Neuronal stem cell (in vitro differentiated cells): ENCODE results near the gene B3GALT6.

Experiments used
- DNase-seq: peaks from one replicate; pipeline ENCODE4 v3.0.0-alpha.2; 2013; ENCODE audit warnings: low spot score
- H2AFZ ChIP-seq: one replicate; pipeline ENCODE4 v1.6.1; 2013; ENCODE audit warnings: mild to moderate bottlenecking, low read length, inconsistent platforms
- H2AK5ac ChIP-seq: 2 replicates; pipeline ENCODE4 v1.6.1; 2013; ENCODE audit warnings: low read depth, mild to moderate bottlenecking, inconsistent platforms, low read length, moderate library complexity, mixed read lengths
- H2BK120ac ChIP-seq: 2 replicates; pipeline ENCODE4 v1.6.1; 2013; ENCODE audit warnings: low read depth, mild to moderate bottlenecking, inconsistent platforms, low read length, moderate library complexity, mixed read lengths
- H2BK12ac ChIP-seq: one replicate; pipeline ENCODE4 v1.6.1; 2013; ENCODE audit warnings: low read length, inconsistent platforms
- H2BK15ac ChIP-seq: 2 replicates; pipeline ENCODE4 v1.6.1; 2013; ENCODE audit warnings: mild to moderate bottlenecking, low read length, inconsistent platforms, mixed read lengths
- H2BK5ac ChIP-seq: one replicate; pipeline ENCODE4 v1.6.1; 2013; ENCODE audit warnings: inconsistent platforms, mild to moderate bottlenecking, low read length, moderate library complexity
- H3K14ac ChIP-seq: one replicate; pipeline ENCODE4 v1.6.1; 2013; ENCODE audit warnings: low read length, inconsistent platforms
- H3K18ac ChIP-seq: 2 replicates; pipeline ENCODE4 v1.6.1; 2013; ENCODE audit warnings: low read length, inconsistent platforms
- H3K23ac ChIP-seq: 2 replicates; pipeline ENCODE4 v1.6.1; 2013; ENCODE audit warnings: low read depth, mild to moderate bottlenecking, mixed read lengths, low read length, inconsistent platforms; ENCODE audit not compliant: poor library complexity
- H3K27ac ChIP-seq: replicated peaks from 3 replicates; pipeline ENCODE4 v1.5.1; 2013; ENCODE audit warnings: low read length, inconsistent platforms
- H3K27me3 ChIP-seq, 3 experiments: 2 replicates each; pipeline ENCODE4 v1.6.1; 2013; ENCODE audit warnings: low read length in 3 of 3, mild to moderate bottlenecking in 2 of 3, inconsistent platforms in 1 of 3, low read depth in 1 of 3, mixed read lengths in 1 of 3, moderate library complexity in 1 of 3; ENCODE audit not compliant: control insufficient read depth in 3 of 3, insufficient read depth in 3 of 3
- H3K36me3 ChIP-seq, 2 donors: replicated peaks in 1 of 2; 2 replicates each; pipeline ENCODE4 v1.6.1; 2013; ENCODE audit warnings: low read length in 2 of 2; ENCODE audit not compliant: control insufficient read depth in 2 of 2, insufficient read depth in 2 of 2
- H3K4ac ChIP-seq: 2 replicates; pipeline ENCODE4 v1.6.1; 2013; ENCODE audit warnings: inconsistent platforms, mild to moderate bottlenecking, low read length, moderate library complexity
- H3K4me1 ChIP-seq, 2 donors: 1 replicate in 1 of 2; 2 replicates in 1 of 2; pipeline ENCODE4 v1.6.1; 2013; ENCODE audit warnings: low read length in 2 of 2, low read depth in 1 of 2; ENCODE audit not compliant: control insufficient read depth in 2 of 2, insufficient read depth in 1 of 2
- H3K4me2 ChIP-seq: one replicate; pipeline ENCODE4 v1.6.1; 2013; ENCODE audit warnings: mild to moderate bottlenecking, low read length, inconsistent platforms; ENCODE audit not compliant: insufficient read depth, poor library complexity, severe bottlenecking
- H3K4me3 ChIP-seq, 2 donors: 2 replicates each; pipeline ENCODE4 v1.5.1; 2013; ENCODE audit warnings: low read length in 2 of 2, mild to moderate bottlenecking in 2 of 2, inconsistent platforms in 1 of 2, moderate library complexity in 1 of 2
- H3K79me1 ChIP-seq: one replicate; pipeline ENCODE4 v1.6.1; 2013; ENCODE audit warnings: low read depth, mild to moderate bottlenecking, inconsistent platforms, low read length, moderate library complexity
- H3K9ac ChIP-seq: one replicate; pipeline ENCODE4 v1.6.1; 2013; ENCODE audit warnings: mild to moderate bottlenecking, low read depth, low read length, inconsistent platforms; ENCODE audit not compliant: poor library complexity
- H3K9me3 ChIP-seq, 2 donors: replicated peaks in 1 of 2; 2 replicates each; pipeline versions ENCODE3 to v1.6.1; 2013; ENCODE audit warnings: low read length in 2 of 2, mild to moderate bottlenecking in 2 of 2, inconsistent platforms in 1 of 2, low read depth in 1 of 2, mixed read lengths in 1 of 2, moderate library complexity in 1 of 2; ENCODE audit not compliant: control insufficient read depth in 2 of 2, insufficient read depth in 1 of 2
- H4K8ac ChIP-seq: one replicate; pipeline ENCODE4 v1.6.1; 2013; ENCODE audit warnings: low read depth, mild to moderate bottlenecking, inconsistent platforms, low read length, moderate library complexity
- H4K91ac ChIP-seq: one replicate; pipeline ENCODE4 v1.6.1; 2013; ENCODE audit warnings: low read length, low read depth, mild to moderate bottlenecking, inconsistent platforms; ENCODE audit not compliant: poor library complexity
- WGBS, 2 donors: extraction: QIAGEN DNeasy Blood & Tissue Kit; methylation state at CpG; one replicate each; pipeline ENCODE4 v1.1.7; 2013; ENCODE audit warnings: missing lambda C conversion rate in 2 of 2, mixed read lengths in 1 of 2; ENCODE audit not compliant: insufficient read length in 2 of 2, insufficient replicate concordance in 1 of 2; ENCODE audit errors: extremely low coverage in 2 of 2; 5-methylcytosine and 5-hydroxymethylcytosine counted together

Gene B3GALT6

GRCh38 chr1:1268284-1268682 is 36.2 kb downstream of the B3GALT6 start:
- H3K4me3 ChIP-seq: no peak overlapping the region
- no peak overlapping the region for H4K91ac ChIP-seq
- no peak overlapping the region for H2BK15ac ChIP-seq
- H3K23ac ChIP-seq: no peak overlapping the region
- H3K9ac ChIP-seq: no peak overlapping the region
- H2BK5ac ChIP-seq: peak overlapping the region; percentile 87
- no peak overlapping the region for H2BK120ac ChIP-seq
- H2BK12ac ChIP-seq: no peak overlapping the region
- H3K4ac ChIP-seq: no peak overlapping the region
- no peak overlapping the region for H3K27ac ChIP-seq
- DNase-seq: no peak
- peaks cover 29% of the 10 kb centered on the region for H3K79me1 ChIP-seq
- H3K9me3 ChIP-seq: peaks cover 0 to 2% of the 10 kb centered on the region in 2 donors
- no peak overlapping the region for H3K18ac ChIP-seq
- no peak overlapping the region for H2AFZ ChIP-seq
- no peaks in the 10 kb centered on the region for H3K27me3 ChIP-seq
- H3K36me3 ChIP-seq: peaks cover 28 to 80% of the 10 kb centered on the region in 2 donors
- no CpG with 5 or more reads among the region's 13 CpGs for WGBS, 2 donors
- H4K8ac ChIP-seq: no peak overlapping the region
- no peak overlapping the region for H3K4me2 ChIP-seq
- no peak overlapping the region for H2AK5ac ChIP-seq
- no peak overlapping the region for H3K14ac ChIP-seq
- peaks cover 9 to 10% of the 10 kb centered on the region in 2 donors for H3K4me1 ChIP-seq

GRCh38 chr1:1270813-1271212 is 38.8 kb downstream of the B3GALT6 start:
- Histone ChIP-seq H3K4ac (no peak overlapping the region), H3K4me2 (no peak overlapping the region), H3K9me3 (peaks cover 0 to 2% of the 10 kb centered on the region in 2 donors), H3K23ac (no peak overlapping the region), H4K8ac (no peak overlapping the region), H3K14ac (no peak overlapping the region), H3K4me1 (peaks cover 14 to 20% of the 10 kb centered on the region in 2 donors), H3K27me3 (no peaks in the 10 kb centered on the region), H2BK15ac (no peak overlapping the region), H3K9ac (peak overlapping the region; percentile 25), H2BK120ac (no peak overlapping the region), H2BK12ac (no peak overlapping the region), H4K91ac (no peak overlapping the region), H3K79me1 (peaks cover 34% of the 10 kb centered on the region), H3K4me3 (no peak overlapping the region), H3K18ac (no peak overlapping the region), H3K27ac (no peak overlapping the region), H2BK5ac (peak overlapping the region; percentile 0), H2AFZ (no peak overlapping the region), H2AK5ac (no peak overlapping the region), H3K36me3 (peaks cover 19 to 56% of the 10 kb centered on the region in 2 donors)
- no CpG with 5 or more reads among the region's 7 CpGs for WGBS, 2 donors
- no peak for DNase-seq

GRCh38 chr1:1272341-1273208 is 40.5 kb downstream of the B3GALT6 start:
- Histone ChIP-seq H3K27me3 (no peaks in the 10 kb centered on the region), H3K9me3 (peaks cover 0 to 2% of the 10 kb centered on the region in 2 donors), H3K27ac (no peak overlapping the region), H2BK5ac (peak overlapping the region; percentile 16), H3K79me1 (peaks cover 28% of the 10 kb centered on the region), H2BK15ac (no peak overlapping the region), H3K9ac (peak overlapping the region; percentile 96), H3K4me3 (peak overlapping the region; percentile 88 to 97), H4K91ac (no peak overlapping the region), H3K4me2 (peak overlapping the region; percentile 83), H2AFZ (no peak overlapping the region), H2BK120ac (no peak overlapping the region), H4K8ac (no peak overlapping the region), H2BK12ac (no peak overlapping the region), H3K4ac (peak overlapping the region; percentile 37), H3K14ac (no peak overlapping the region), H2AK5ac (peak overlapping the region; percentile 95), H3K36me3 (peaks cover 12 to 45% of the 10 kb centered on the region in 2 donors), H3K4me1 (peaks cover 14 to 20% of the 10 kb centered on the region in 2 donors), H3K23ac (peak overlapping the region; percentile 25), H3K18ac (peak overlapping the region; percentile 33)
- DNase-seq: no peak
- WGBS, 2 donors: no CpG with 5 or more reads among the region's 43 CpGs

- peaks cover 0 to 2% of the 10 kb centered on the region in 2 donors for H3K9me3 ChIP-seq
- no peak overlapping the region for H2BK15ac ChIP-seq
- H3K4me3 ChIP-seq: peak overlapping the region; percentile 88 to 97
- peak overlapping the region; percentile 95 for H2AK5ac ChIP-seq
- peak overlapping the region; percentile 90 for H2BK5ac ChIP-seq
- peak overlapping the region; percentile 96 for H3K9ac ChIP-seq
- peak overlapping the region; percentile 56 for H3K14ac ChIP-seq
- peaks cover 10 to 39% of the 10 kb centered on the region in 2 donors for H3K36me3 ChIP-seq
- H3K23ac ChIP-seq: peak overlapping the region; percentile 99
- H2BK120ac ChIP-seq: no peak overlapping the region
- H2BK12ac ChIP-seq: no peak overlapping the region
- no CpG with 5 or more reads among the region's 31 CpGs for WGBS, 2 donors
- H3K18ac ChIP-seq: peak overlapping the region; percentile 94
- no peaks in the 10 kb centered on the region for H3K27me3 ChIP-seq
- no peak overlapping the region for H4K91ac ChIP-seq
- H3K27ac ChIP-seq: no peak overlapping the region
- H3K4me1 ChIP-seq: peaks cover 14 to 20% of the 10 kb centered on the region in 2 donors
- DNase-seq: no peak
- no peak overlapping the region for H4K8ac ChIP-seq
- H3K4ac ChIP-seq: peak overlapping the region; percentile 37
- H2AFZ ChIP-seq: peak overlapping the region; percentile 86
- peak overlapping the region; percentile 83 for H3K4me2 ChIP-seq
- H3K79me1 ChIP-seq: peaks cover 23% of the 10 kb centered on the region
These were observed 41.1 kb downstream of the B3GALT6 start for GRCh38 chr1:1273209-1273511.
